ENCODE results near the gene ARMH4.

ARMH4 gene

GRCh38 chr14:57957441-57957840 lies 194.6 kb downstream of the ARMH4 start:
- no peak overlapping the region for H3K4me3 ChIP-seq (replicated peaks in 1 of 2; ENCODE audit: low read depth in 2 of 2, low read length in 2 of 2)
- DNase-seq (ENCODE audit: low read depth in 2 of 2): no peak
- TF ChIP-seq, protein P1, sequence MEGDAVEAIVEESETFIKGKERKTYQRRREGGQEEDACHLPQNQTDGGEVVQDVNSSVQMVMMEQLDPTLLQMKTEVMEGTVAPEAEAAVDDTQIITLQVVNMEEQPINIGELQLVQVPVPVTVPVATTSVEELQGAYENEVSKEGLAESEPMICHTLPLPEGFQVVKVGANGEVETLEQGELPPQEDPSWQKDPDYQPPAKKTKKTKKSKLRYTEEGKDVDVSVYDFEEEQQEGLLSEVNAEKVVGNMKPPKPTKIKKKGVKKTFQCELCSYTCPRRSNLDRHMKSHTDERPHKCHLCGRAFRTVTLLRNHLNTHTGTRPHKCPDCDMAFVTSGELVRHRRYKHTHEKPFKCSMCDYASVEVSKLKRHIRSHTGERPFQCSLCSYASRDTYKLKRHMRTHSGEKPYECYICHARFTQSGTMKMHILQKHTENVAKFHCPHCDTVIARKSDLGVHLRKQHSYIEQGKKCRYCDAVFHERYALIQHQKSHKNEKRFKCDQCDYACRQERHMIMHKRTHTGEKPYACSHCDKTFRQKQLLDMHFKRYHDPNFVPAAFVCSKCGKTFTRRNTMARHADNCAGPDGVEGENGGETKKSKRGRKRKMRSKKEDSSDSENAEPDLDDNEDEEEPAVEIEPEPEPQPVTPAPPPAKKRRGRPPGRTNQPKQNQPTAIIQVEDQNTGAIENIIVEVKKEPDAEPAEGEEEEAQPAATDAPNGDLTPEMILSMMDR (IDR thresholded peaks at IDR 0.05; ENCODE audit: low read depth, low read length): no peak
